NCI-H82 treated with DMSO at 0.1 percent for 48 hours (cell line): ENCODE measurements around the gene HS3ST5.
"Not testable (repeated sequence)": the region's sequence is repeated elsewhere in the genome, so short reads cannot be mapped to it uniquely, and the experiment has no call there.

Experiments
- DNase-seq: peaks from one replicate; lab custom pipeline; 2025; ENCODE audit not compliant: unreplicated experiment; lab: John Stamatoyannopoulos, UW

The HS3ST5 gene

DNA sequence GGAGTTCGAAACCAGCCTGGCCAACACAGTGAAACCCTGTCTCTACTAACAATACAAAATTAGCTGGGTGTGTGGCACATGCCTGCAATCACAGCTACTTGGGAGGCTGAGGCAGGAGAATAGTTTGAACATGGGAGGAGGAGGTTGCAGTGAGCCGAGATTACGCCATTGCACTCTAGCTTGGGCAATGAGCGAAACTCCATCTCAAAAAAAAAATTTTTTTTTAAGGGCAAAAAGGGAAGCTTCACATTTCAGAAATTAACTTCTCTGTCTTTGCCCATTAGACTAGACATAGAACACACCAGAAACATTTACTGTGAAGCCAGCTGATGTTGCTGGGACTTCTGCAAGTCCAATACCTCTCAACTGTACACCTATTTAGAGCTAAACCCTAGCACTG lies 281.1 kb downstream of the HS3ST5 start:
- DNase-seq = no peak

DNA sequence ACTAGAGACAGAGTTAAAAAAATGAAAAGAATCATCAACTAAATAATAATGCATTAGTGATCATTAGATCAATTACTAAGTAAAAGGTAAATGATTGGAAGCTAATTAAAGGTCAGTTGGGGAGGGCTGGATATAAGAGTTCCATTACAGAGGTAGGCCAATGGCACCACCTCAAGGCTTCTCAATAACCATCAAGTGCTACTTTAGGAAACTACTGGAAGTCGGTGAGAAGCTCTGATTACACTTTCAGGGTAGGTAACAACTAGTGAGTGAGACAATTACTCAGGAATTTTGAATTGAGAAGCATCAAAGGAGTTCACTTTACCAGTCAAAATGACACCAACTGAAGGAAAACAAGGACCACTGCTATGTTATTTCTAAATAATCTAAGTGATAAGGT lies 281.7 kb downstream of the HS3ST5 start:
- DNase-seq = no peak

DNA sequence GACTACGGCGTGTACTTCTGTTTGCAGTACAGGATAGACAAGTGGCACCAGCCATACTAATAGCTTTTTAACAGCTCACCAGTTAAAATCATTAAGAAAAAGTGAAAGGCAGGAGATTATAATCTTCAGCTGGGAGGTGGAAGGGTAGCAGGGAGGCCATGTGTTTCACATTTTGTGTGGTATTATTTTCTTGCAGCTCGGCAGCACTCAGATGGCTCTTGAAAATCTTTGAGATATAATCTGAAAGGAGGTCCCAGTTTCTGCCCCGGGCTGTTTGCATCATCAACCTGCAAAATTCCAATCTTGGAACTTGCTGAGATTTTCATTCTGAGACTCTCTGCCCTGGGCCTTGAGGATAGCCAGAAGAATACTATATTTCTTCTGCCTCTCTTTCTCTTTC lies 284.4 kb downstream of the HS3ST5 start:
- DNase-seq = no peak

DNA sequence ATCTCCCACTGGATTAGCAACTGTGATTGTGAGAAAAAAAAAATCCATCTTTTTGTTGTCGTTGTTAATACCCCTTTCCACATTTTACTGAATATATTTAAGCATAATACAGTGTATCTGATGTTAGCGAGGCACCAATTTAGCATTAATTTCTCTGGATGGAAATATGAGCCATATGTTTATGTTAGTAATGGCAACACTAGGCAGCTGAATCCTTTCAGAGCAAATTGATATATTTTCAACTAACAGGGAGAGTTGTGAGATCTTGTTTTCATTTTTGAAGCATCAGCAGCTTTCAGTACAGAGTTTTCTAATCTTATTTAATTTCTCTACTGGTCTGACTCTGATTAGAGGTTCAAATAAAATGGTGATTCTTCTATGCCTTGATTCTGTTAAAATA lies 287.1 kb downstream of the HS3ST5 start:
- no peak for DNase-seq

DNA sequence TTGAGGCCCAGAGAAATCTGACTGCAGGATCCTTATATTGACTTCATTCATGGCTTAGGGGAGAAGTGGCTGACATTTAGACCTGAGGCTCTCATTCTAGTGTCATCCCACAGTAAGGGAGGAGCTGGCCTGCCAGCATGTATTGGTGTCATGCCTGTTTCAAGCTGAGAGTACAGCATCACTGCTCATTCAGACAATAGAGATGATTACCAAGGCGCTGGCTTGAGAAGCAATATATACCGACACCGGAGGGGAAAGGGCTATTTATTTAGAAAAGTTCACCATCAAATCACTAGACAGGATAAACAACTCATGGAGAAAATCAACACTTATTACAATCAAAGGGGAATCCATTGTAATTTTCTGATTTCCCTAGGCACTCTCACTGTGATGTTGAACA lies 287.5 kb downstream of the HS3ST5 start:
- no peak for DNase-seq

DNA sequence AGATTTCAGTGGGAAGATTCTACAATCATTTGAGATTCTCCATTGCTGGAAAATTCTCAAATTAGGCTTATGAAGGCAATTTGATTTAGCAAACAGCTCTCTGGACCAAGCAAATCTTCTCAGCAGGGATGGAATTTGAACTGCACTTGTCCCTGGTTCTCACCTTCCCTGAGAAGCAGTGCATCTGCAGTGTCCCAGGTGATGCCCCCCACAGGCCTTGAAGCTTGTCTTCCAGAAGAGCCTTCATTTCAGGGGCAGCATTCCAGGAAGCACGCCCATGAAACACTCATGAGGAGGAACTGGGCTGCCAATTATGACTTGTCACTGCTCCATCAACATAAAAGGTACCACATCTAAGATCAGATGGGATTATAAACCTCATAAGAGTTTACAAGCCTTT lies 289.0 kb downstream of the HS3ST5 start:
- DNase-seq = no peak

DNA sequence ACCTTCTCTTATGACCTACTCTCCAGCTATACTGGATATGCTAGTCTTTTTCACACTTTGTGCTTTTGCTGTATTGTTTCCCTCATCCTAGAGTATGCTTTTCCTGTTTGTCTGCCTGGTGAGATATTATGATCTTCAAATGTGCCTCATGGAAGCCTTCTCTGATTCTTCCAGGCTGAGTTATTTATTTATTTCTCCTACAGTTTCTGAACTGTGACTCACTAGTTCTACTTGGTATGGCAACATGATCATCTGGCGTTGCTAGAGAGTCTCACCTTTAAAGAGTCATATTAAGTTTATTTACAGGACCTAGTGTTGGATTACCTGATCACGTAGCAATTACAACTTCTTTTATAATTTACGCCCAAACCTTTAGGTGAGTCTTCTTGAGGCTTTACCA lies 290.7 kb downstream of the HS3ST5 start:
- DNase-seq = no peak

DNA sequence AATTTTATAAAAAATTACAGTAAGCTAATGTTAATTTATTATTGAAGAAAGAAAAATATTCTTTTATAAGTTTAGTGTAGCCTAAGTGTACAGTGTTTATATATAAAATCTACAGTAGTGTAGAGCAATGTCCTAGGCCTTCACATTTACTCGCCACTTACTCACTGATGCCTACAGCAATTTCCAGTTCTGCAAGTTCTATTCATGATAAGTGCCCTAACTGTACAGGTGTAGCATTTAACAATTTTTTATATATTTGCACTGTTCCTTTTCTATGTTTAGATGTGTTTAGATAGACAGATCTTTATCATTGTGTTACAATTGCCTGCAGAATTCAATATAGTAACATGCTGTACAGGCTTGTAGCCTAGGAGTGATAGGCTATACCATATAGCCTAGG lies 291.8 kb downstream of the HS3ST5 start:
- no peak for DNase-seq

DNA sequence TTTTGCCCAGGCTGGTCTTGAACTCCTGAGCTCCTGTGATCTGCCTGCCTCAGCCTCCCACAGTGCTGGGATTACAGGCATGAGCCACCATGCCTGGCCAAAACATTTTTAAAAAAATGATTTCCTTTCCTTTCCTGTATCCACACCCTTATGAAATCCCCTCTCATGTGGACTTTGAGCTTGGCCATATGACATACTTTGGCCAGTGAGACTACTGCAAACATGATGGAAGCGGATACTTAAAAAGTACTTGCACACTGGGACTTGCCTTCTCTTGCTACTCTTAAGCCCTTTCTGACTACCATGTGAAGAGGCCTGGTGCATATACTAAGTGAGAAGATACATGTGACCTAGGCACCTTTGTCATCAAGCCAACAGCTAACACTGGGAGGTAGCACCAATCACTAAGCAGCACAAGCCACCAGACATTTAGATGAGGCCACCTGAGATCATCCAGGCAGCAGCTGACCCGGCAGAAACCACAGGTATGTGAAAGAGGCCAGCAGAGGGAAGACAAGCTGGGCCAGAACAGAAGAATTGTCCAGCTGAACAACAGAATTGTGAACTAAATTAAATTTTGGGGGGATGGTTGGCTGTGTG lies 293.4 kb downstream of the HS3ST5 start:
- no peak for DNase-seq

DNA sequence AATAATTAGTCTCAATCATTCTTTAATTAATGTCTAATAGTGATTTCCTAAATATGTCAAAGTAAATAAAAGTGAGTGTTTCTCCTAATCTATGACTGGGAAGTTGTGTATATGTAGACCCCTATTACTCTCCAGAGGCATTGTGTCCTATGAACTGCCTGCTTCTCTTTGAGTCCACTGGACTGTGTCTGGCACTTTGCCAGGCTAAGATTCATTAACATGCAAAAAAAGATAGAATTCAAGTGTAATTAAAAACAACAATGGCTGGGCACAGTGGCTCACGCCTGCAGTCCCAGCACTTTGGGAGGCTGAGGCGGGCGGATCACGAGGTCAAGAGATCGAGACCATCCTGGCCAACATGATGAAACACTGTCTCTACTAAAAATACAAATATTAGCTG lies 298.3 kb downstream of the HS3ST5 start:
- DNase-seq = not testable (repeated sequence)

DNA sequence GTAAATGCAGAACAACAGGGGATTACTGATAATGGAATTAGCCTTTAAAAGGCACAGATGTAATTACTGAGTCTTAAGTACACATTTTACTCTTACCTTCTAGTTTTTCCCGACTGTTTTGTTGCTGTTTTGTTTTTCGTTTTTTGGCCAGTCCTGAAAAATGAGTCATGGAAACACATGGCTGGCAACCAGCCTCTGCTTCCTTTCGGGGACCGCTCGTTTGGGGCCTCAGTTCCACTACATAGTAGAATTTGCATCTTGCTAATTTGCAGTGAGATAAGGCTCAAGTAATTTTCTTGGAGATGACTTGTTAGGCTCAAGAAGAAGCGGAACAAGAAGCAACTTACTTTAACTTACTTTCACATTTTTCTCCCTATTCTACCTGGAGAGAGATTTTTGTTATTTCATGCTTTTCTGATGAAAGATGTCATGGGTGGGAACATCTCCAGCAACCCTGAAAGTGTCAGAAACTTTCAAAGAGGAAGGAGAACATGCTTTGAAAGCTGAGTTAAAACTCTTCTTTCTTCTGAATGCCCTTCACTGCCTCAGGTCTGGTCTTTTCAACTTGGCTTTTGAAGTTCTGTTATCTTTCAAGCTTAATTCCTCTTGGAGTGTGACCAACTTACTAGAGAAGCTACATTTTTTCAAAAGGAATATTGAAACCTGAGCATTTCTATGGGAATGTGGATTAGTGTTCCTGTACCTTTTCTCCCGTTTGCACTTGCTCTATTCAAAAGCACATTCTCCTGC lies 300.4 kb downstream of the HS3ST5 start:
- DNase-seq = peak; percentile 84

DNA sequence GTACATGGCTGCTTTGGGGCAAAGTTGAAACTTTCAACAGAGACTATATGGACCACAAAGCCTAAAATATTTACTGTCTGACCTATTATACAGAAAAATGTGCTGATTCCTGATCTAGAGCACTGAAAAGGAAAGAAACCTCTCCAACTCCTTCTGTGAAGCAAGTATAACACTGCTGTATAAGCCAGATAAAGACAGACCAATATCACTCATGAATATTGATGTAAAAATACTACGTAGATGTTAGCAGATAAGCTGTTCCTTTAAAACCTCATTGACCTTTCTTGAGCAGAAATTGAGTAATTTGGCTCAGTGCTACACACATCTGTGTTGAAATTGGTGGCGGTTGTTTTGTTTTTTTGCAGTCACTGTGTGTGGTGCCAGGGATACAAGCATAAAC lies 302.0 kb downstream of the HS3ST5 start:
- DNase-seq = no peak

DNA sequence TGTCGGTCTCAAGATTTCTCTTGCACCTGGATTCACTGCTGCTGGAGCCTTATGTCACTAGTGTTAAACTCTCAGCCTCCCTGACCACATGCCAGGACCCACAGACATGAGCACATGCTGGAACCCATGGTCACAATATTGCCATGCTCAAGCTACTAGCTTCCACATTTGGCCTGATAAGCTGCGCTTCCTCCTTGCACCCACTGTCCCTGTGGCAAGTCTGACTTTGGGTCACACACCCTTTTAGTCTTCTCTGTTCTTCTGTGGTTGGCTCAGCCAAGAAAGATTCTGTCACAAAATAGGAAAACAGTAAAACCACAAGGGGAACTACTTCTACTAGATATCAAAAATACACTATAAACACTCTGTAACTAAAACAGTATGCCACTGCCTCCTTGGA lies 303.0 kb downstream of the HS3ST5 start:
- DNase-seq = no peak

DNA sequence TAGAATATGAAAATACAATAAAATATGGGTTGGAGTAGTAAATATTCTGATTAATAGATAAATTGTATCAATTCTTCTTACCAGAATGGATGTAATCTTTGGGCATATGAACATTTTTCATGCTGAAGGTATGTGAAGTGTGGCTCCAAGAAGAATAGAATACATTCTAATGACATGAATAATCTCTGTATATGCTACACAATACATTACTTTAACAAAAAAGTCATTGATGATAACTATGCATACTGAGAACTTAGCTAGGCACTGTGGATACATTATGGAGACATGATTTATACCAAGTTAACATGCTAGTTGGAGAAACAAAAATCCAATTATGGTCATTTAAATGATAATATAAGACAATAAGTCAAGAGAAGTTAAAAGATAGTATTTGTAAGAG lies 309.2 kb downstream of the HS3ST5 start:
- no peak for DNase-seq

DNA sequence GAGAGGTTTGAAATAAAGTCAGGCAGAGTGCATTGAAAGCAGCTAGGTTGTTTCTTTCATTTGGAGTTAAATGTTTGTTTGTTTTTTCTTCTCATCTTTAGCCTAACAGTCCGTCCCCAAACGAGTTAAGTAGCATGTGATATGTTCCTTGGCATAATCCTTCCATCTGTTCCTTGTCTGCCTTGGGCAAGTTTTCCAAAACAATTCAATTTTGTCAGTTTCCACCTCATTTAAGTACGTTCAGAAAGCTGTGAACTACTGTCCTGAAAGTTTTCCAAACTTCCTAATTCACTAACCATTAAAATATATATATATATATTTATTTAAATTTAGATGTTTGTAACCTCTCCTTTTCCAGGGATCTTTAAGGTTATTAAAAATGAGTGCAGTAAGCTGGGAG lies 310.1 kb downstream of the HS3ST5 start:
- DNase-seq = peak; percentile 20

DNA sequence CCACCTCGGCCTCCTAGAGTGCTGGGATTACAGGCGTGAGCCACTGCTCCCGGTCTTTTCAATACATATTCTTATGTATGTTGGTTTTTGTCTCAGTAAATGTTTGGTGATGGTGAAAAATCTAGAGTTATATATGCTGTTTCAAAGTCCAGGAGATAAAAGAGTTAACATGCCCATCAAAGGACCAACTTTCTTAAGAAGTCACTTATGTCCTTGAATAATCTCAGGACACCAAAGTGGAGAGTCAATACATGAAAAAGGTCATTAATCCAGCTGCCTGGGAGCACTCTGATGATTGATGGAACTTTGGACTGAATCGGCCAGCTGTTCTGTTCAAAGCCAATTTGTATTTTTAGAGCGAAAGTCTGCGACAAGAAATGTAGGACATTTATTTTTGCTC lies 312.1 kb downstream of the HS3ST5 start:
- DNase-seq = no peak

DNA sequence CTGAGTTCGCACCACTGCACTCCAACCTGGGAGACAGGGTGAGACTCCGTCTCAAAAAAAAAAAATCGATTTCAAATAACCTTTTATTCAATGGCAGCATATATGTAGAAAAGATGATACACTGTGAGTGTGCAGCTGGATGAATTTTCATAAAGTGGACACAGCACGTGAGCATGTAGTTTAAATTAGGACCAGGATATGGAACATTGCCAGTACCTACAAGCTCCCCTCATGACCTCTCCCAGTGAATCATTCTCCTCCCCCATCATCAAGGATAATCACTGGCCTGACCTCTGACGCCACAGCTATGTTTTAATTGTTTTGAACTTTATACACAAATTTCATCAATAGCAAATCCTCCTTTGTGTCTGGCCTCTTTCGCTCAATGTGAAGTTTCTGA lies 318.1 kb downstream of the HS3ST5 start:
- DNase-seq = no peak

DNA sequence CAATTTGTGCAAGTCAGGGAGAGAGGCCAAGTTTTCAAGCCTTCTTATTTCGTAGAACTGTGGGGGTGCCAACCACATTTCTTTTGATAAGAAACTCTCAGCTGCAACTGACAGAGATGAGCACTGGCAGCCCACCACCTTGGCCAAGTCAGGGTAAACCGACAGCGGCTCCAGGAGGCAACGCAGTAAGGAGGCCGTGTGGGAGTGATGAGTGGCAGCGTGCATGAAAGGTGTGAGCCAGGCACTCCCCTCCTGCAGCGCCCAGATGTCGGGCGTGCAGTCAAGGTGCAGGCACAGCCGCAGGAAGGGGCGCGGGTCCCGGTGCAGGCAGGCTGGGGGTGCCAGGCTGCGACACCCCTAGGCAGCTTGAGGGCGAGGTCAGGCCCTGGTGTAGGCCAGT lies 322.6 kb downstream of the HS3ST5 start:
- DNase-seq = no peak

DNA sequence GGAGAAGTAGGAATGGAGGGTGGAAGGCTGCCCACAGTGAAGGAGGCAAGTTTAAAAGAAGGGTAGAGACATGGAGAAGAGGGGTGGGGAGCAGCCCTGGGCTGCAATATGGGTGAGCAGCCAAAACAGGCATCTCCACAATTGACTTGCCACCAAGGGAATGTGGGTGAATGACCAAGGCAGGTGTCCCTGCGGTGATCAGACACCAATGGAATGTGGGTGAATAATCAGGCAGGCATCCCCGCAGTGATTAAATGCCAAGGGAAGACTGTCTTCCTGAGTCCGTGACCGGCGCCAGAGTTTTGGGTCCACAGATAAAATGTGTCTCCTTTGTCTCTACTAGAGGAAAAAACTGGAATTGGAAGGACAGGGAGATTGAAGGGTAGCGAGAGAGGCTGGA lies 325.7 kb downstream of the HS3ST5 start:
- not testable (repeated sequence) for DNase-seq

DNA sequence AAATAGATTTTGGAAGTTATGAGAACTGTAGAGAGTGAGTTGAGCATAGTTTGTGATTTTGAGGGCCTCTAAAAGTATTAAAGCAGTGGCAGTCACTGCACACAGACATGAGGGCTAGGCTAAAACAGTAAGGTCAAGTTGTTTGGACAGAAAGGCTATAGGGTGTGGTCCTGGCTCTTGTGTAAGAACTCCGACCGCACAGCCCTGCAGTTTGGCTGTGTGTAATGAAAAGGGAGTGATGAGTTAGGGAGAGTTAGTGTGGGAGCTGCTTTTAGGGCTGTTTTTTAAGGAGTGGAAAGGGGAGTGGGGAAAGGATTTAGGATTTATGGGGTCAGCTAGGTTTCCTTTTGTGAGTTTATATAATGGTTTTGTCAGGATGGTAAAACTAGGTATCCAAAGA lies 328.7 kb downstream of the HS3ST5 start:
- DNase-seq = not testable (repeated sequence)

DNA sequence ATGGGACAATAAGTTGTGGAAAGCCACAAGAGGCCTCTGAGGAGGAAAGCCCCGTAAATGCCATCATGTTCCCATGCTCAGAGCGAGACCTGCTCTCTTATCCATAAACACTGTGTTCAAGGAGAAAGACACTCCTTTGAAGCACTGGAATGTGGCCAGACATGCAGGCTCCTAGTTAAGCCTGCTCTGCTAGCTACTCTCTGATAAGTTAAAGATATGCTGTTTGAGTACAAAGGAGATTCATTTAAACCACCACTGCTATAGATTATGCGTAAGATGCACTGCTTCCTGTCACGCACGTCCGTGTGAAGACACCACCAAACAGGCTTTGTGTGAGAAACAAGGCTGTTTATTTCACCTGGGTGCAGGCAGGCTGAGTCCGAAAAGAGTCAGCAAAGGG lies 331.3 kb downstream of the HS3ST5 start:
- not testable (repeated sequence) for DNase-seq

DNA sequence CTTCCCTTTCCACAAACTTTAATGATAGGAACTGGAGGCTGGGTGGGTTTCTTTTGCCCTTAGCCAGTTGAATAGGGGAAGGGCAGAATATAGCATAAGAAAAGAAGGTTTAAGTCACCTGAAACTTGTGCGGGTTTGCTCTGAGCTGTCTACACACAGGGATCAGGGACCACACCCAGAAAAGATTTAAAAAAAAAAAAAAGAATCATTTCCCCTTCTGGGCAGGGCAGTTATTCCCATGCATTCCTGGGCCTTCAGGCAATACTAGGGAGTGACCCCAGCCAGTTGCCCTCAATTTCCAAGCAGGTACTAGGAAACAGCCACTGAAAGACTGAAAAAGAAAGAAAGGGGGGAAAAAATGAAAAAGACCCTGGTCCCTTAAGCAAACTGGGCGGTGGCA lies 332.3 kb downstream of the HS3ST5 start:
- DNase-seq = no peak

DNA sequence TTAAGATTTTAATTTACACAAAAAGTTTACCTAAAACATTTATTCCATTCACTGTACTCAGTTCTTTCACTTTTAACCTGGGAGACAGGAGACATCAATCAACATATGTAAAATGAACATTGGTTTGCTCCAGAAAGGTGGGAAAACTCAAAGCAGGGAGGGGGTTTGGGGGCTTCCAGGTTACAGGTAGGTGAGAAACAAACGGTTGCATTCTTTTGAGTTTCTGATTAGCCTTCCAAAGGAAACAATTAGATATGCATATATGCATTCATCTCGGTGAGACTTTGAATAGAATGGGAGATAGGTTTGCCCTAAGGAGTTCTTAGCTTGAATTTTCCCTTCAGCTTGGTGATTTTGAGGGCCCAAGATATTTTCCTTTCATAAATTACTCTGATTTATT lies 333.6 kb downstream of the HS3ST5 start:
- DNase-seq = no peak
